ENCODE measurements around the gene PRDM11. TPM values are rescaled to one million over a fixed set of nuclear protein-coding genes. Genes with fewer than 3 reads are reported as not detected.

The PRDM11 gene
- total RNA-seq, 1 donor from 2014 or later, result 3.5 TPM

DNA sequence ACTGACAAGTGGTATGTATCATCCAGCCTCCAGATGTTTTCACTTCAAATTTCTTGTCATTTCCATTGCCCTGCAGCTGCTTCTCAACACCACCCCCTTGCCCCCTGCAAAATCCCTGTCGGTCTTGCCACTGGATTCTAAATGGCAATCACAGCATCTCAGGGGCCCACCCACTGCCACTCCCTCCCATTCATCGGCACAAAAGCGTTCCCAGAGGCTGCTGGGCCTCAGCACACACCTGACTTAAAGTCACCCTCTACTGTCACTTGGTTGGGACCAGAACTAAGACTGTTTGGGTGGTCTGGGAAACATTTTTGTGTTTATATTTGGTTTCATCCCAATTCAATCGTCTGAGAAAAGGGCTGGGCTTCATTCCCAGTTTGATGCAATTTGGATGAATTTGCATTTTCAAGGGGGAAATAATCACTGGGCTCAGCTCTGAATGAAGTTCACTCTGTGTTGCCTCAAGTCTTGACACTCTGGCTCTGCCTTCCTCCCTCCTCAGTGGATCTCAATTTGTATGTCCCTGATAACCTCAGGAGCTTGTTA is 112.6 kb downstream of the PRDM11 start:
- ATAC-seq (no peak), DNase-seq (ENCODE audit: low spot score) (no peak)

DNA sequence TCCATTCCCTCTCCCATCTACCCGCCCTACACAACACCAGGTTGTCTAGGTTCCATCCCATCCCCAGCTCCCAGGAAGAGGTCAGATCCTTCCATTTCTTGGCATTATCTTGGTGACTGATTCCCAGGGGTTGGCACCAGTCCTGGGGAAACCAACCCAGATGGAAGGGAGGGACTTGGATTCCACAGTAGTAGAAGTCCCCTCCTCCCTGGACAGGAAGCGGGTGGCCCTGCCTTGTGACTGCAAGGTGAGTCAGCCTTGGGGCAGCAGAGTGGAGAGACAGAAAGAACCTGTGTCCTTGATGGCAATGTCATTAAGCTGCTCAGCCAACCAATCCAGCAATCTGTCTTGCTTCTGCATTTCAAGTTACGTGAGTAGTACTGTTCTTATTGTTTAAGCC is 113.2 kb downstream of the PRDM11 start:
- ATAC-seq, result no peak
- no peak for DNase-seq (ENCODE audit: low spot score)

DNA sequence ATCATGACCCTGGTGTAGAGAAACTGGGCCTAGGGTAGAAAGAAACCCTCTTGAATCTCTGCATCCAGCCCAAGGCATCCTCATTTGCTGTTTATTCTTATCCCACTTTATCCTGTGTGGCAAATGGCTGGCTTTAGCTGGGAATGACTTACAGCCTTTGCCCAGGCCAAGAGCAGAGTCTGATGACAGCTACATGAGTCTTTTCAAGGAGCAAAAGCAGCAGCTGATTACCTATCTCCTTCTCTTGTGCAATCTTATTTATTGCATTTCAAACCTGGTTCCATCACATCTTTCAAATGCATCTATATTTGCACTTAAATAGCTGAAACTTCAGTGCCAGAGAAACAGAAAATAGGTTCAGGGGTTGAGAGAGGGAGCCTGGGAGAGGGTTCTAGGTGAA is 113.6 kb downstream of the PRDM11 start:
- ATAC-seq (no peak), DNase-seq (ENCODE audit: low spot score) (no peak)

DNA sequence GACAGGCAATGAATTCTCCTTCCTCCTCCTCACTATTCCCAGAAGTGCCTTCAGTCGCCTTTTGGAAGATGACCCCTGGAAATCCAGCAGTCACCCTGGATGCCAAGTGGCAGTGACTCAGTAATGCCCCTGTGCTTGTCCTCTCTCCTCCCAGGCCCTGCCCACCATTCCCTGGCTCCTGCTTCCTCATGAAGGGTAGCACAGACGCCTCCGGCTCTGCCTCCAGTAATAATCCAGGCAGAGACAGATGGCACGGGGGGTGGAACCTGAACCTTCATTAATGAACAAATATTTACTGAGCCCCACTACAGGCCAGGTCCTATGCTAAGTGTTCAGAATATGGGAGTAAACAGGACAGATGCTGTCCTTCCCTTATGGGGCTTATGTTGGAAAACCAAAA is 116.5 kb downstream of the PRDM11 start:
- DNase-seq (ENCODE audit: low spot score) (no peak), ATAC-seq (no peak)

DNA sequence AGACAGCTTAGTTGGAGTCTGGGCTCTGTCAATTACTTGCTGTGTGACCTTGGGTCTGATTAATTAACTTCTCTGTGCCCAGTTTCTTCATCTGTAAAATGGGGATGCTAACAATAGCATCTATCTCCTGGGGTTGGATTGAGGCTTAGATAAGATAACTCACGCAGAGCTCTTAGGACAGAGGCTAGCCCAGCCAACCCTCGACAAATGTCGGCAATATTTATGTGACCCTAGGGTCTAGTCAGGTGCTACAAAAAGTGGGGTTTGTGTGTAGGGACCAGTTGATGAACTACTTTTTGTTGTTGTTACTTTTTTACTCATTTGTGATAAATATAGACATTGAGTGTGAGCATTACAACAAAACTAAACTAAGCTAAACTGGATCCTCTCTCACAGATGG is 117.3 kb downstream of the PRDM11 start:
- no peak for ATAC-seq
- no peak for DNase-seq (ENCODE audit: low spot score)

DNA sequence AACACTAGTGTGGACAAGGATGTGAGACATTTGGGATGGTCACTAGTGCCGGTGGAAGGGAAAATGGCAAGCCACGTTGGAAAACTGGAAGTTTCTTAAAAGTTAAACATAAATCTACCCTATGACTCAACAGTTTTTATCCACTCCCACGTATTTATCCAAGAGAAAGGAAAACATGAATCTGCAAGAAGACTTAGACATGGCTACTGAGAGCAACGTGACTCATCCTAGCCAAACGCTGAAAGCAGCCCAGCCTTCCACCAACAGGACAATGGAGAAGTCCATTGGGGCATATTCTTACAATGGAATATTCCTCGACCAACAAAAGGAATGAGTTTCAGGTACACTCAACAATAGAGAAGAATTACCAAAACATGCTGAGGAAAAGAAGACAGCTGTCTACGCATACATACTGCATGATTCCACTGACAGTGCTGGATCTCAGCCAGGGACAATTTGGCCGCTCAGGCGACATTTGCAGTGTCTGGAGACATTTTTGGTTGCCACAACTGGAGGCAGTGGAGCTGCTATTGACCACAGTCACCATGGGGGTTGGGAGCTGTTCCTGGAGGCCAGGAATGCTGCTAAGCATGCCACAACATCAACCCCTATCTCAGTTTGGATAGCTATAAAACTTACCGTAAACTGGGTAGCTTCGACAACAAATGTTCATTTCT is 118.5 kb downstream of the PRDM11 start:
- DNase-seq (ENCODE audit: low spot score) (no peak), ATAC-seq (no peak)

DNA sequence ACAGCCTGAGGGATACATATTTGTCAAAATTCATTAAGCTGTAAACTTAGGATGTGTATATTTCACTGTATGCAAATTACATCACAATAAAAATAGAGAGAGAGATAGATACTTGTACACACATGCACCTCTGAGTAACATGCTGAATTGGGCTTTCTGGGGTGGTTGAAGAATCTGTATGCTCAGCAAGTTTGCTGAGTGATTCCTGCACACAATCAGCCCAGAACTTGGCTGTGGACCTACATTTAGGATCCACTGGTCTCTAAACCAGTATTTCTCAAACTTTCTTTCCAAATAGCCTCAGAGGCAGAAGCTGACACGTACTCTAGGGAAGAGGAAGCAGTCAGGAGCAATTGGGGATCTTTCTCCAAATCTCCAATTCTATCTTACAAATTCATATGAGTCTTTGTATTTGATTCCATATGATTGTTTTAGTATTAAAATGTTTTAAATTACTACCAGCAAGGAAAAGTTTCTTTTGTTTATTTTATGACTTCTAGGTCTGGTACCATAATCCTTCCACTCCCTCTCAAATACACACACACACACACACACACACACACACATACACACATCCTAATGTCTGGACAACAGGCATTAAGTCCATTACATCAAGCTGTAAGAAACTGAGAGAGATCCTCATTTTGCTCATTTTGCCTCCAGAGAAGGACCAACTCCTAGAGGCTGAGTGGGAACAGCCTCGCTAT is 119.7 kb downstream of the PRDM11 start:
- DNase-seq (ENCODE audit: low spot score), result no peak

DNA sequence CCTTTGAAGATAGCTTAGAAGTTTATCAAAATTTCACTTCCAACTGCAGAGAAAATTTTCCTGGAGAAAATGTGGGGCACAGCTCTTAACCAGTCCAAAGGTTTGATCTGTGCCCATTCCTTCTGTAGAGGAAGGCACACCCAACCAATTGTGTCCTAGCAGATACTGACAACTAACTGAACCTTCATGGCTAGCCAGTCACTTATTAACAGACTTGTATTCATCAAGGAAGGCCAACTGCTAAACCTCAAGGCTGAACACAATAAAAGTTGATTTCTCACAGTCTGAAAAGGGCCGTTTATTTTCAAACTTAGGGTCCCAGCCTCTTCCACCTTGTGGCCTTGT is 120.2 kb downstream of the PRDM11 start:
- ATAC-seq, result no peak
- no peak for DNase-seq (ENCODE audit: low spot score)

More for the DNA sequence above, 119.7 kb downstream of the PRDM11 start:
- ATAC-seq, result no peak

DNA sequence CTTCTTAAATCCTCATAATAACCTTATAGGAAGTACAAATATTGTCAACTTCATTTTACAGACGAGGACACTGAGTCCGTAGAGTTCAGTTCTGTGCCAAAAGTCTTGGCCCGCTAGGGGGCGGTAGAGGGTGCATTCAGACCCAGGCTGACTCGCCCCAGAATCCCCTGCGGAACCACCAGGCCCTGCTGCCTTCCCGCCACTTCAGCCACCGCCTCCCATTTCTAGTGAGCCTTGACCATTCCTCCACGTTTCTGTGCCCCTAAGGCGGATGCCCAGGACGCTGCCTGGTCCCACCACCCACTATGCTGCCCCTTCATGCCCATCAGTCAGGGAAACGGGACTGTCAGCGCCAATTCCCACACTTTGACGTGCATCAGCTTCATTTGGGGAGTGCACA is 120.6 kb downstream of the PRDM11 start:
- DNase-seq (ENCODE audit: low spot score) (no peak), ATAC-seq (no peak)

DNA sequence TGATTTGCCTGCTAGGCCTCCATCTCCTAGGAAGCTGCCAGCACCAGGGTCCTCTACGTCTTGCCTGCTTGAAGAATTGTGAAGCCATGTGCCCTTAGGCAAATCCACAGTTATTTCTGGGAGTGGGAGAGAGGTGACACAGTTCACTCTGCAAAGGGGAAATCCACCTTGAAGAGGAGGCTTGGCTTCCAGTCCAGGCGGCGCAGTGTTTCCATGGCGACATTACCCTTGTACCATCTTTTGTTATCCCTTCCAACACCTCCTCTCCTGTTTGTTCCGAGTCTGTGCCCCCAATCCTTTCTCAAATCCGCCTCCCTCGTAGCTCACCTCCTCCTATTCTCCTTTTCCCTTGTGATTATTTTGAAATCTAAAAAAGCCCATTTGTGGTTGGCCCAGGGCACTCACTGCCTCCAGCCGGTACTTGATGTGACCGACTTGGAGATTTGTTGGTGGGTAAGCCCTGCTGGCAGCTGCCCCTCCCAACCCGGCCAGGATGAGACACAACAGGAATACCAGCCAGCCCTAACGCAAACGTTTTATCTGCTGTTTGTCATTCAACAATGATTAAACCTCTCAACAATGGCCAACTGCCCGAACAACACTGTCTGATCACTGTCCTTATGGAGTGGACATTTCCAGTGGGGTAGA is 121.3 kb downstream of the PRDM11 start:
- peak; percentile 37 for ATAC-seq

DNA sequence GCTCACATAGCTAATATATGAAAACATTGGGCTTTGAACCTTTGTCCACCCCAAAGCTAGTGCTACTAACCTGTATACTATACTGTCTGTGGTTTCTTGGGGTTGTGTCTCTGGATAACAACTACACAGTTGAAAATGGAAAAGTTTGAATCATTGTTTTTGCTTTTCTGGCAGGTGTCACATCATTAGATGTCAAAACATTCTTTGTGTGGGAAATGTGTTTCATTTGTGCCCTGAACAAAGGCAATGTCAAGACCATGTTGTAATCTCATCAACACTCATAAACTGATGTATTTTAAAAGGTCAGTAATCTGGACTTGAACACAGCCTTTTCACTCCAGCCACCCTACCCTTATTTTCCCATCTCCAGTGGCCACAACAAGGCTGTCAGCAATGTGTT is 123.2 kb downstream of the PRDM11 start:
- ATAC-seq, result no peak
- no peak for DNase-seq (ENCODE audit: low spot score)

More for the DNA sequence above, 121.3 kb downstream of the PRDM11 start:
- no peak for DNase-seq (ENCODE audit: low spot score)

DNA sequence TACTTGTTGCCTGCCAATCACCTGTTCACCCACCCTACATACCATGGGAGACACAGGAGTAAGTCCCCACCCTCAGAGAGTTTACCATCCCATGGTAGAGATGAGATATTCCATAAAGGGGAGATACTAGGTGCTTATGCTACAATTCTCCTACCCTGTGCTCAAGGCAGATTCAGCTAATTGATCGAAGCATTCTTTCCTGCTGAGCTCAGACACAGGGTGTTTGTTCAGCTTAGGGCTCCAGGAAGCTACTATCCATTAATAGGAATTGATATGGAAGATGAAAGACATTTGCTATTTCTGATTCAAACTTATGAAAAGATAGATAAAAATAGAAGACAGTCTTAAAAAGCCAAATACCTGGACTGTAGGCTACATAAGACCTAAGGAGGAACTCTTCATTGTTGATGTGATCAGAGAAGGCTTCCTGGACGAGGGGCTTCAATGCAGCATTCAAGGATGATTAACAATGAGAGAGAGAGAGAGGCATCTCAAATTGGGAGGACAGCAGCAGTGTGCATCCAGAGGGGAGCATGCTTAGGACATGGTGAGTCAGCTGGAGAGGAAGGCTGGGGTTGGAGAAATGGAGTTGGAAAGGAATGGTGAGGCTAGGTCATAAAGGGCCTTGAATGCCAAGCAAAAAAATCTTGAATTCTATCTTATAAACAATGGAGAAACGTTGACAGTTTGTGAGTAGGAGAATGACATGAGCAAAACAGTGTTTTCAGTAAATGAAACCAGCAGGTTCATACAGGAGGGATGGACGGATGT is 124.7 kb downstream of the PRDM11 start:
- no peak for DNase-seq (ENCODE audit: low spot score)
- ATAC-seq, result no peak

DNA sequence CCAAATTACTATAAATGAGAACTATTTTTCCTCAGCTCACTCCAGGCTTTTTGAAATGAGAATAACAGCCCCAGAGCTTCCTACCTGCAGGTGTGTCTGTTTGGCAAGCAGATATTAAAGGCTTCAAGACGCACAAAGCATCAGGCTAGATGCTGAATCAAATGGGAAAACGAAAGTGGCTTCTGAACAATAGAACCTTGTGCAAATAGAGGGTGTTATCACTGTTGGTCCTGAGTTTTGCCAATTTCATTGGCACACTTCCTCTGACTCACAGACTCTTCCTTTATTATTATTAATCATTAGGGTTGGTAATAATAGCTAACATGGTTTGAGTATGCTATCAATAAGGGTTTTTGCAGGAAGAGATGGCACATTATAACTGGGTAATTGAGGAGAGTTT is 126.3 kb downstream of the PRDM11 start:
- no peak for DNase-seq (ENCODE audit: low spot score)
- ATAC-seq, result no peak

DNA sequence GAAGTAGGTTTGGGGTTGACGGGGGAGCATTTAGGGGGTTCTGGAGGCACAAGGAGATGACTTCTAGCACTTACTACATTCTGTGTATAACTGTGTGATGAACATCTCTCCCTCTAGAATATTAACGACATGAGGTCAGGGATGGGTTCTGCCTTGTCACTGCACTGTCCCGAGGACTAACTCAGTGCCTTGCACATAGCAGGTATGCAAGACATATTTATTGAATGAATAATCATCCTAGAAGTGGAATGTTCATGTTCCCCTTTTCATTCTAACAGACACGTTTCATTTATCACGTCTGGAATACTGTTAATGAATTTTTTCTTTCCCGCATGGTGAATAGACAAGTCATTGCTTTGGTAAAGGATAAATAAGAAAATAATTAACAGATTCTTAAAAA is 127.1 kb downstream of the PRDM11 start:
- ATAC-seq (no peak), DNase-seq (ENCODE audit: low spot score) (no peak)

DNA sequence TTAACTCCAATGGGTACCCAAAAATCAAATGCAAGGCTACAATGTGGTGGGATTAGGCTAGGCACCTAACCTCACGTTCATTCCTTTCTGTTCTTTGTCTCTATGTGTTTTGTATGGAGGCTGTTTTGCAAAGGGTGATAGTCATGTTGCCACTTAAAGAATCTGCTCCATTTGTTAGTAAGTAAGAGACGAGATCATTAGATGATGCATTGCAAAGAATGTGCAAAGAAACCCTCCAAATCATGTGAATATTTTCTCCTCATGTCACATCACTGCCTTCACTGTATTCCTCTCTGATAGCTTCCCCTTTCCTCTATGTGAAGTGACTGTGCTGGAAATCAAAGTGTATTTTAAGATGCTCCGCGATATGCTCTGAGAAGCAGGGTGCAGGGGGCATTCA is 127.8 kb downstream of the PRDM11 start:
- no peak for DNase-seq (ENCODE audit: low spot score)
- no peak for ATAC-seq

DNA sequence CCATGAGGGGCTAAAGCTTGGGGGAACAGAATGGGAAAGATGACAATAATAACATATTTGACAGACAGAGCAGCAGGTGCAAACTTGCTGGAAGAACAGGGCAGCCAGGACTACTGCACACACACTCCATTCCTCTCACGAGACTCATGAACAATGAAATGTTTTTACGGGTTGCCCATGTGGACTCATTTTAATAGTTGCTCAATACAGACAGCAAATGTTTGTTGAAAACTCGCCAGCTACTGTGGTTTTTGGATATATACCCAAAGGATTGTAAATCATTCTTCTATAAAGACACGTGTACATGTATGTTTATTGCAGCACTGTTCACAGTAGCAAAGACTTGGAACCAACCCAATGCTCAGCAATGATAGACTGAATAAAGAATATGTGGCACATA is 129.4 kb downstream of the PRDM11 start:
- DNase-seq (ENCODE audit: low spot score) (no peak), ATAC-seq (no peak)

DNA sequence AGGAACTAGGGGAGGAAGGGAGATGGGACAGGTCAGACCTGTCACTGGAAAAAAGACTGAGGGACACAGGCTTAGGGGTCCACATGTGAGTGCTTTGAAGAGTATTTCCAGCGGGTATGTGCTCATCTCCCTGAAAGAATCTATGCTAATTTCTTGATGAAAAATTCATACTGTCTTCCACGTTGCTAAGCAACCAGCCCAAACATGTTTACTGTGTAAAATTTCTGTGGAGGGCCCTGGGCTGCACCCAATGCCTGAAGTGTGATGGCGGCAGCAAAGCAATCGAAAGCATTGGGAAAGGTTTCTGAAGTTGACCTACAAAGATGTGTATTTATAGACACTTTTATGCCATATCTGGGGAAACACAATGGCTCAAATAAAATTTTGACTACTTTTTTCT is 132.3 kb downstream of the PRDM11 start:
- ATAC-seq, result no peak

DNA sequence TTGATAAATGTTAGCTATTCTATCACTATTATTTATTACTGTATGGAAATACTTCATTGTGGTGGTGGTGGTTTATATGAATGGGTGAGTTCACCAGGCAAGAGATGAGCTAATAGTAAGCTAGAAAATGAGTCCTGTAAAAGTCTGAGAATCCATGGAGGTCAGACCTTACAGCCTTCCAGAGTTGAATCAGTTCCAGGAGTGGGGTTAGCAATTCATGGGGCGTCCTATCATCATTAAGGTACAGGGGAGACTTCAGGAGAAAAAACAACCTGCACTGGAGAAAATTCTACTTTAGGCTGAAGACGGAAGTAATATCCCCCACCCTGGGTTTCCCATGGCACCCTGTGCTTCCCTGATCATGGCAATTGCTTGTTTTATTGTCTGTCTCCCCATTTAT is 133.2 kb downstream of the PRDM11 start:
- no peak for DNase-seq (ENCODE audit: low spot score)
- no peak for ATAC-seq

More for the DNA sequence above, 132.3 kb downstream of the PRDM11 start:
- no peak for DNase-seq (ENCODE audit: low spot score)

DNA sequence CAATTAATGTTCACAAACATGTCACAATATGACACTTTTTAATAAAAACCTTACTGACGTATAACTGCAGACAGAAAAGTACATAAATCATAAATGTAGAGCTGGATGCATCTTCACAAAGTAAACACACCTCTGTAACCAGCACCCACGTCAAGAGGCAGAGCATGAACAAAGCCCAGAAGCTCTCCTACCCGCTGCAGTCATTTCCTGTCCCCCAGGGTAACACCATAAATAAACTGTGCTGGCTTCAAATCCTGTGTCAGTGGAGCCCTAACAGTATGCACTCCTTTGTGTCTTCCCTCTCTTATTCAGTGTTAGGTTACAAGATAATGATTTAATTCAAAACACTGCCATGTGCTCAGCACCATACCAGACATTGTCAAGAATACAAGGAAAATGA is 134.0 kb downstream of the PRDM11 start:
- ATAC-seq (no peak), DNase-seq (ENCODE audit: low spot score) (no peak)

DNA sequence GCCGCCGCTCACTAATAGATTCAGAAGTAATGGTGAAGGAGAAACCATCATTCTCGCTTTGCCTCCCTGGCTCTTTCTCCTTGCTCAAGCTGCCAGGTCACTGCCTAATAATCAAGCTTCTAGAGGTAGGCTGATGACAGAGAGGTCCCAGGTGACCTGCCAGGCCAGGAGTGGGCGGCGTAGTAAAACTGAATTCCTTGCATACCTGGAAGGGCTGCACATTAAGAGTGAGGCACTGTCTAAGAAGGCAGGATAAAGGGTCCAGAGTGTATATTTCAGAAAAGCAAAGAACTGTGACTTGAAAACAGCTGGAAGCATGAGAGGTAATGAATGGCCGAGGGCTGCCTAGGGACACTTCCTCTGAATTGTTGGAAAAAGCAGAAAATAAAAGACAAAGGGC is 135.6 kb downstream of the PRDM11 start:
- ATAC-seq, result no peak
- DNase-seq (ENCODE audit: low spot score), result no peak
